Natural killer cell (primary cell): ENCODE data around the gene SIPA1L3. TPM values are rescaled to one million over a fixed set of nuclear protein-coding genes. Genes with fewer than 3 reads are reported as not detected.

ENCODE experiments used
- ATAC-seq, 3 donors: fragments of 150-1000 bp in 2 of 3; fragments of 200-7000 bp in 1 of 3; cut with Tn5 transposase; 1 replicate in 1 of 3; 2 replicates in 2 of 3; pipeline ENCODE4 v1.10.0; 2021; ENCODE audit warnings: mild to moderate bottlenecking in 2 of 3, moderate library complexity in 2 of 3
- DNase-seq, 2 donors: peaks; one replicate each; pipeline versions ENCODE4 v3.0.0 to v3.0.0-alpha.2; 2013 to 2021; ENCODE audit warnings: mixed read lengths in 1 of 2
- H3K27ac ChIP-seq: one replicate; pipeline ENCODE4 v1.5.1; 2013; ENCODE audit warnings: mild to moderate bottlenecking, low read length
- H3K27me3 ChIP-seq: one replicate; pipeline ENCODE4 v1.6.1; 2013; ENCODE audit warnings: low read length; ENCODE audit not compliant: control insufficient read depth, insufficient read depth
- H3K36me3 ChIP-seq: one replicate; pipeline ENCODE4 v1.6.1; 2013; ENCODE audit warnings: low read length; ENCODE audit not compliant: control insufficient read depth, insufficient read depth
- H3K4me1 ChIP-seq: one replicate; pipeline ENCODE4 v1.6.1; 2013; ENCODE audit warnings: low read length; ENCODE audit not compliant: control insufficient read depth, insufficient read depth
- H3K4me3 ChIP-seq: one replicate; pipeline ENCODE4 v1.5.1; 2013; ENCODE audit warnings: low read length
- H3K9me3 ChIP-seq: one replicate; pipeline ENCODE4 v1.6.1; 2013; ENCODE audit warnings: low read length; ENCODE audit not compliant: control insufficient read depth, insufficient read depth
- H3K27ac Mint-ChIP-seq, 2 donors: one replicate each; pipeline ENCODE4 v1.8.0; 2022; ENCODE audit warnings: mild to moderate bottlenecking in 2 of 2, mixed read lengths in 2 of 2, moderate library complexity in 1 of 2
- H3K27me3 Mint-ChIP-seq, 2 donors: one replicate each; pipeline ENCODE4 v1.8.0; 2022; ENCODE audit warnings: low read depth in 2 of 2, mixed read lengths in 2 of 2
- H3K36me3 Mint-ChIP-seq: one replicate; pipeline ENCODE4 v1.8.0; 2022; ENCODE audit warnings: mixed read lengths
- H3K4me1 Mint-ChIP-seq, 2 donors: one replicate each; pipeline ENCODE4 v1.8.0; 2022; ENCODE audit warnings: mixed read lengths in 2 of 2
- H3K4me3 Mint-ChIP-seq: one replicate; pipeline ENCODE4 v1.8.0; 2022; ENCODE audit warnings: mild to moderate bottlenecking, moderate library complexity, mixed read lengths
- H3K9me3 Mint-ChIP-seq, 2 donors: one replicate each; pipeline ENCODE4 v1.8.0; 2022; ENCODE audit warnings: mixed read lengths in 2 of 2
- WGBS: methylation state at CpG from one replicate; pipeline ENCODE4 v1.1.7; 2013; ENCODE audit warnings: missing lambda C conversion rate; ENCODE audit not compliant: insufficient coverage; 5-methylcytosine and 5-hydroxymethylcytosine counted together
- intact Hi-C: fragments of 100-400 bp; cut with micrococcal nuclease; formaldehyde crosslinking; loops from one replicate; pipeline ENCODE4 v1.14.2; 2022
- total RNA-seq, 4 donors: library from RNA; stranded (reverse); fragments of 120-200 nt in 1 of 4; gene quantifications; one replicate each; pipeline versions ENCODE4 v1.2.3 to v1.2.4, GENCODE V29; 2013 to 2022
- TF ChIP-seq, protein P1 (sequence below): fragments of 200-600 bp; IDR thresholded peaks from one replicate; pipeline ENCODE4 v1.8.0; 2022; ENCODE audit warnings: antibody characterized with exemption

The SIPA1L3 gene
- total RNA-seq, 3 donors from 2014 or later (not counting 1 experiment from before 2014, with no cell fraction given) = 34.4 to 35.8 (median 35.4) TPM

DNA sequence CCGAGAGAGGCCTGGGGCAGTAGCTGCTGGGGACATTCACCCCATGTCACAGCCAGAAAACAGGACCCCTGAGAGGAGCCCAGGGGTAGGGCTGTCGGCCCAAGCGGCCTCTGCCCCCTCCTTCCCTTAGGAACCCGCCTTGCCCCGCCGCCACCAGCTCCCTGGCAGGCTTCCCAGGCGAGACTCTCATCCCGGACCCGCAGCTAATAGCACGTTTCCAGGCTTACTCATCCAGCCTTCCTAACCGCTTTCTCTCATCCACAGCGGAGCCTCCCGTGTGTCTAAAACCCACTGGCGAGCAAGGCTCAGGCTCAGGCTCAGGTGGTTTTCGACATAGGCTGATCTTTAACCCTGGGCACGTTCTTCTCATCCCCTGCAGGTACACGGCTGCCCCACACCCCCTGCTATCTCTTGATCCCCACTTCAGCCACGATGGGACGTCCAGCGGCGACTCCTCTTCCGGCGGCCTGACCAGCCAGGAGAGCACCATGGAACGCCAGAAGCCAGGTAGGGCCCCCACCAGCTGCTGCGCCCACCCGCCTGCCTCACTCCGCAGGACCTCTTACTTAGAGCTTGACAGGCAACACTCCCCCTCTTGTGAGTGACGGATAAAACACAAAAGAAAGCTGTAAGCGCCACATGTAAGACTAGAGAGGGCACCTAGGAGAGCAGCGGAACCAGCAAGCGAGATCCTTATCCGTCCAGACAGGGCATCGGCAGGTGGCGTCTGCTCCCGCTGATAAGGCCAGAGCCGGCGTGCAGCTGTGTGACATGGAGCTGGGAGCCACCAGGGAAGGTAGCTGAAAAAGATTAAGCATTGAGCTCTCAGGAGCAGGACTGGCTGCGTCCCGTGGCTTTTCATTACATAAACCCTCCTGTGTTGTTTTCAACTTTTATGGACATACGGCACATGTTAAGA is 245.7 kb downstream of the SIPA1L3 start:
- H3K4me3 Mint-ChIP-seq = no peak overlapping the region
- Histone ChIP-seq H3K36me3 (peaks cover 19% of the 10 kb centered on the region), H3K27me3 (no peaks in the 10 kb centered on the region), H3K27ac (no peak overlapping the region), H3K4me3 (no peak overlapping the region), H3K9me3 (no peaks in the 10 kb centered on the region), H3K4me1 (no peaks in the 10 kb centered on the region)
- no peak for DNase-seq
- no peak overlapping the region for H3K27ac Mint-ChIP-seq
- TF ChIP-seq, protein P1, sequence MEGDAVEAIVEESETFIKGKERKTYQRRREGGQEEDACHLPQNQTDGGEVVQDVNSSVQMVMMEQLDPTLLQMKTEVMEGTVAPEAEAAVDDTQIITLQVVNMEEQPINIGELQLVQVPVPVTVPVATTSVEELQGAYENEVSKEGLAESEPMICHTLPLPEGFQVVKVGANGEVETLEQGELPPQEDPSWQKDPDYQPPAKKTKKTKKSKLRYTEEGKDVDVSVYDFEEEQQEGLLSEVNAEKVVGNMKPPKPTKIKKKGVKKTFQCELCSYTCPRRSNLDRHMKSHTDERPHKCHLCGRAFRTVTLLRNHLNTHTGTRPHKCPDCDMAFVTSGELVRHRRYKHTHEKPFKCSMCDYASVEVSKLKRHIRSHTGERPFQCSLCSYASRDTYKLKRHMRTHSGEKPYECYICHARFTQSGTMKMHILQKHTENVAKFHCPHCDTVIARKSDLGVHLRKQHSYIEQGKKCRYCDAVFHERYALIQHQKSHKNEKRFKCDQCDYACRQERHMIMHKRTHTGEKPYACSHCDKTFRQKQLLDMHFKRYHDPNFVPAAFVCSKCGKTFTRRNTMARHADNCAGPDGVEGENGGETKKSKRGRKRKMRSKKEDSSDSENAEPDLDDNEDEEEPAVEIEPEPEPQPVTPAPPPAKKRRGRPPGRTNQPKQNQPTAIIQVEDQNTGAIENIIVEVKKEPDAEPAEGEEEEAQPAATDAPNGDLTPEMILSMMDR = no peak
- H3K27me3 Mint-ChIP-seq = no peaks in the 10 kb centered on the region
- intact Hi-C loops = no loop called here
- 96% methylated on average over 40 of the region's 40 CpGs for whole genome bisulfite sequencing
- ATAC-seq = no peak
- H3K36me3 Mint-ChIP-seq = no peaks in the 10 kb centered on the region
- no peaks in the 10 kb centered on the region for H3K9me3 Mint-ChIP-seq
- no peaks in the 10 kb centered on the region for H3K4me1 Mint-ChIP-seq

- H3K4me3 ChIP-seq = no peak overlapping the region
- H3K27ac Mint-ChIP-seq = no peak overlapping the region
- H3K27me3 ChIP-seq = no peaks in the 10 kb centered on the region
- no peaks in the 10 kb centered on the region for H3K36me3 Mint-ChIP-seq
- H3K4me1 Mint-ChIP-seq = peaks cover 0 to 7% of the 10 kb centered on the region in 2 donors
- no peaks in the 10 kb centered on the region for H3K9me3 Mint-ChIP-seq
- WGBS = 93% methylated on average over 6 of the region's 6 CpGs
- no peaks in the 10 kb centered on the region for H3K4me1 ChIP-seq
- H3K27ac ChIP-seq = no peak overlapping the region
- no peak for DNase-seq
- H3K27me3 Mint-ChIP-seq = no peaks in the 10 kb centered on the region
- TF ChIP-seq, protein P1 = no peak
- H3K36me3 ChIP-seq = peaks cover 19% of the 10 kb centered on the region
- no peak for ATAC-seq
- H3K4me3 Mint-ChIP-seq = no peak overlapping the region
- intact Hi-C loops = no loop called here
- no peaks in the 10 kb centered on the region for H3K9me3 ChIP-seq
Observed at GRCh38 chr19:38155453-38155852, 248.4 kb downstream of the SIPA1L3 start.

DNA sequence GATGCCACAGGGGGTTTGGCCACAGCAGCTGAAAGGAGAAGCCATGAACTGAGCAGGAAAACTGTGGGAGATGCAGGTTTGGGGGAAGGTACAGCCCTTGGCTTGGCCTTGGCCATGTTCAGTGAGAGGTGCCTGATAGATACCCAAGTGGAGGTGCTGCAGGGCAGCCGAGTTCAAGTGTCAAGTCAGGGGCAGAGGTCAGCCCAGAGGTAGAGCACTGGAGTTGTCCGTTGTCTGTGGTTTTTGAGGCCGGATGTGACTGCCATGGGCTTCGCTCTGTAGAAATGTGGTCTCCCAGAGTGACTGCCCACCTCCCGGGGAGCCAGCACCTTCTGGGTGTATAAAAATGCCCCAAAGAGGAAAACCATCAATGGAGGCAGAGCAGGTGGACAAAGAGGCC is 251.7 kb downstream of the SIPA1L3 start:
- Histone ChIP-seq H3K27me3 (no peaks in the 10 kb centered on the region), H3K36me3 (peaks cover 20% of the 10 kb centered on the region), H3K27ac (no peak overlapping the region), H3K9me3 (peaks cover 12% of the 10 kb centered on the region), H3K4me1 (no peaks in the 10 kb centered on the region), H3K4me3 (no peak overlapping the region)
- intact Hi-C loops = no loop called here
- no peak for DNase-seq
- Mint-ChIP-seq H3K27ac (no peak overlapping the region), H3K9me3 (no peaks in the 10 kb centered on the region), H3K36me3 (no peaks in the 10 kb centered on the region), H3K4me3 (no peak overlapping the region), H3K27me3 (no peaks in the 10 kb centered on the region), H3K4me1 (peaks cover 0 to 7% of the 10 kb centered on the region in 2 donors)
- 84% methylated on average over 5 of the region's 5 CpGs for WGBS
- TF ChIP-seq, protein P1 = no peak
- no peak for ATAC-seq
